Middle frontal gyrus (tissue), 1 donor: Measurements from ENCODE around the gene TAOK1.
"Not testable (repeated sequence)": the region's sequence is repeated elsewhere in the genome, so short reads cannot be mapped to it uniquely, and the experiment has no call there.

Experiments
- DNase-seq: peaks from one replicate; pipeline ENCODE4 v3.0.0-alpha.2; 2015; ENCODE audit warnings: low spot score; ENCODE audit errors: extremely low spot score

The TAOK1 gene

GRCh38 chr17:29443041-29443739 is 53.0 kb downstream of the TAOK1 start:
- no peak for DNase-seq

- no peak for DNase-seq
Observed at GRCh38 chr17:29444589-29444988, 54.4 kb downstream of the TAOK1 start.

- DNase-seq: no peak
Observed at GRCh38 chr17:29445844-29446243, 55.7 kb downstream of the TAOK1 start.

- no peak for DNase-seq
Observed at GRCh38 chr17:29449865-29450671, 59.9 kb downstream of the TAOK1 start.

GRCh38 chr17:29451121-29451742 is 61.1 kb downstream of the TAOK1 start:
- no peak for DNase-seq

GRCh38 chr17:29458066-29458465 is 67.9 kb downstream of the TAOK1 start:
- no peak for DNase-seq

GRCh38 chr17:29461483-29462206 is 71.5 kb downstream of the TAOK1 start:
- no peak for DNase-seq

- DNase-seq: no peak
Observed at GRCh38 chr17:29469276-29469675, 79.1 kb downstream of the TAOK1 start.

GRCh38 chr17:29473437-29473836 is 83.3 kb downstream of the TAOK1 start:
- DNase-seq: not testable (repeated sequence)

GRCh38 chr17:29474297-29474696 is 84.1 kb downstream of the TAOK1 start:
- DNase-seq: no peak

GRCh38 chr17:29475891-29476290 is 85.7 kb downstream of the TAOK1 start:
- DNase-seq: no peak

GRCh38 chr17:29480249-29480928 is 90.2 kb downstream of the TAOK1 start:
- not testable (repeated sequence) for DNase-seq

- DNase-seq: no peak
Observed at GRCh38 chr17:29483503-29483902, 93.3 kb downstream of the TAOK1 start.

GRCh38 chr17:29495011-29495410 is 104.8 kb downstream of the TAOK1 start:
- no peak for DNase-seq

- DNase-seq: no peak
Observed at GRCh38 chr17:29504711-29505110, 114.5 kb downstream of the TAOK1 start.

GRCh38 chr17:29505836-29506235 is 115.7 kb downstream of the TAOK1 start:
- DNase-seq: no peak

GRCh38 chr17:29510953-29511352 is 120.8 kb downstream of the TAOK1 start:
- no peak for DNase-seq

GRCh38 chr17:29514792-29515191 is 124.6 kb downstream of the TAOK1 start:
- DNase-seq: no peak

- no peak for DNase-seq
Observed at GRCh38 chr17:29518359-29518758, 128.2 kb downstream of the TAOK1 start.

- no peak for DNase-seq
Observed at GRCh38 chr17:29524692-29525091, 134.5 kb downstream of the TAOK1 start.

GRCh38 chr17:29526322-29526721 is 136.2 kb downstream of the TAOK1 start:
- DNase-seq: no peak
